ENCODE measurements around the gene PRKACA. TPM values are rescaled to one million over a fixed set of nuclear protein-coding genes. Genes with fewer than 3 reads are reported as not detected.

The PRKACA gene
- total RNA-seq, 1 donor from 2014 or later, result 27.0 TPM

DNA sequence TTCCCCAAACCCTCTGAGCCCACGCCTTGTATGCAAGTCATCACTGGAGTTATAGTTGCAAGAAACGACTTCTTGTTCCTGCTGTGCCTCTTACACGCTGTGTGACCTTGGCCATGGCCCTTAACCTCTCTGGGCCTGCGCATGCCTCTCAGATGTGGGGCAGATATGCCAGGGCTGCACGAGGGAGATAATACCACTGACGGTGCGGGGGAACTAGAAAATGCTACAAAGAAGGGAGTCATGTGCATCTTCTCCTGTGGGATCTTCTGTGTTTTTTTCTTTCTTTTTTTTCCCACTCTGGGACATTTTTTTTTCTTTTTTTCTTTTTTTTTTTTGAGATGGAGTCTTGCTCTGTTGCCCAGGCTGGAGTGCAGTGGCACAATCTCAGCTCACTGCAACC lies 22.7 kb downstream of the PRKACA start:
- no peak for DNase-seq (ENCODE audit: low read depth in 2 of 2)

DNA sequence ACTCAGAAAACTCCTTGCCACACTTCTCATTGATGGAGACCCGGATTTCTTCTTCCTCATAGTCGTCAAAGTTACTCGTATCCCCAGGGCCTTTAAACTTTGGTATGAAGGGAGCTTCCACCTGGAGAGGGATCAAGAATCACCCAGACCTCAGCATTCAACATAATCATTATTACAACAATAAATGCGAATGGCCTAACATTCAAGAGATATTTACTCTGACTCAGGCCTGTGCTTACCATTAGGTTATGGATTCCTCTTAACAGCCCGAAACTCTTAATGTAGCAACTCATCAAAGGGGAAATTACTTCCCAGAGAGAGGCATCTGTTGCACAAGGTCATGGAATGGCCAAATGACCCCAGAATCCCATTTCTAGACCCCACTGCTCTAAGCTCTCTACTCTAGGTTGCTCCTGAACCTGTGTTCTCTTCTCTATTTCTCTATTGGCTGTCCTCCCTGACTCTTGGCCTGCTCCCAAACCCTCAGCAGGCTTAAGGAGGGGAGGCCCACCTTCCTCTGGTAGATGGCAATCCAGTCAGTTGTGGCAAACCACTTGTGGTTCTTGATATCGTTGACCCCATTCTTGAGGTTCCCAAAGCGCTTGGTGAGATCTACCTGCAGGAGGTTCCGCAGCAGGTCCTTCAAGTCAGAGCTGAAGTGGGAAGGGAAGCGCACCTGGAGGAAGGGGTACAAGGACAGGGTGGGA lies 24.3 kb downstream of the PRKACA start:
- no peak for DNase-seq (ENCODE audit: low read depth in 2 of 2)

DNA sequence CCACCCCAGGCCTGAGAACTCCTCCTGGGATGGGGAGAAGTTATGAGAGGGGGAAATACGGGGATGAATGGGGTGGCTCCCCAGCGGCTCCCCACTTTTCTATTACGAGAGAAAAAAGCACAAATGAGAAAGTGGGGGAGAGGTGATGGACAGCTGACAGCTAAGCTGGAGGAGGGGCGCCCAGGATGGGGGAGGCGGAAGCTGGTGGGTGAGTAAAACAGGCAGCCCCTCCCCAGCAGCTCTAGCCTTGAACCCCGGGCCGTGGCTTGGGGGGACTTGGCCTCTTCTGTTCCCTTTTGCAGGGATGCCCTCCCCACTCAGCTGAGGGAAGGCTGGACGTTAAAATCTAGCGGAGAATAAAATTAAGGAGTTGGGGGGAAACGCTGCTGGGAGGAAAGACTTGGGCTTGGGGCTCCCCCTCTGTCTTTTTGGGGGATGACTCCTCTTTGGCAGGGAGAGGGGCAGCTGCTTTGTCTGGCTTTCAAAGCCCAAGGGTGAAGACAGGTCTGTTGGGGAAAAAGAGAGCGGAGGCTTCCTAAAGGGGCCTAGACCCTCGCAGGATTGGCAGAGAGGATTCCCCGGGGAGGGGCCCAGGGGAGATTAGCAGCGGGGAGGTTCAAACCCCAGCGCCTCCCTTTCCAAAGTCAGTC lies 25.6 kb downstream of the PRKACA start:
- DNase-seq (ENCODE audit: low read depth in 2 of 2), result no peak

DNA sequence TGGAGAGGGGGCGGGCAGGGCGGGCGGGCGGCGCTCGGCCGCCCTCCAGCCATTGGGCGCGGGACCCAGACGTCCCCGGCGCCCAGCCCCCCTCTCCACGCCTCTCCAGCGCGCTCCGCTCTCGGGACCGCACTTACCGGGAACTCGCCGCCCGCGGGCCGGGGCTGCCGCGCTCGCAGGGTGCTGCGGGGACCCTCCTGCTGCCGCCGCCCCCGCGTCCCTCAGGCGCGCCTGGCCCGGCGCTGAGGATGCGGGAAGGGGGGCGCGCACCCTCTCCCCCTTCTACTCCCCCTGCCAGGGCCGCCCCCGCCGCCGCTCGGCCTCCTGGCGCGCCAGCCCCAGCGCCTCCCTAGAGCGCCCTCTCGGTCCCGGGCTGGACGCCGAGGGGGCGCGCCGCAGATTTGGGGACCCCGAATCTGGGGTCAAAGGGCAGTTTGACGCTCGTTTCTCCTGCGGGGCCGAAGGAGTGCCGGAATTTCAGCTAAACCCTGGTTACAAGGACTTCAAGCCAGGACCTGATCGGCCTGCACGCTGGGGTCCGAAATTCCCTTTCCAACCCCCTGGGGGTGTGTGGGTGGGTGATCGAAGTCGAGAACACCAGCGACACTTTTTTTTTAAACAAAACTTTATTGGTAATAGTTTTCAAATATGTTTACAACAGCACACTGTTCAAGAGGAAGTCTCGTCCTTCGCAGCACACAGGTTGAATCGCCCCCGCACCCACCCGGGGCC lies 26.3 kb downstream of the PRKACA start:
- peak; percentile 63 to 71 for DNase-seq (ENCODE audit: low read depth in 2 of 2)

DNA sequence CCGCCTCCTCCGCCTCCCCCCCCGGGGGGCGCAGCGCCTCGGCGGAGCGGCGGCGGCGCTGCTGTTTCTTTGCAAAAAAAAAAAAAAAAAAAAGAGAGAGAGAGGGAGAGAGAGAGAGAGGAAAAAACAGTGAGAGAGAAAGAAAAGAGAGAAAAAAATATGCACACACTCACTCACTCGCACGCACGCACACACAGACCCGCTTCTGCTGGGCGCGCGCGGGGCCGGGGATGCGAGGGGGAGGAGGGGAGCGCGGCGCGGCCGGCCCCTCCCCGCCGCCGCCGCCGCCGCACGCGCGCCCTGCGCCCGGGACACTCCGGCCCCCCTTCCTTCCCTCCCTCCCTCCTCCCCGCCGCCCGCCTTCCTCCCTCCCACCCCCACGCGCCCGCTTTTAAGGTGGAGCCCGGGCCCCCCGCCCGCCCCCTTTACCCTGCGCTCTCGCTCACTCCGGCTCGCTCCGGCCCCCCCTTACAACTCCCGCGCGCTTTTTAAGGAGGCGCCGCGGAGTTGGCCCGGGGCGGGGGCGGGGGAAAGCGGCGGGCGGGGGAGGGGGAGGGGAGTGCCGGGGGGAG lies 27.0 kb downstream of the PRKACA start, which contains the start of gene SAMD1:
Gene SAMD1 (minus strand): TSS at position 243 of the 572 bp plus-strand sequence.
- DNase-seq (ENCODE audit: low read depth in 2 of 2), result peak; percentile 86 to 92

GRCh38 chr19:14089662-14090508 lies 27.7 kb downstream of the PRKACA start:
- peak; percentile 76 to 77 for DNase-seq (ENCODE audit: low read depth in 2 of 2)

DNA sequence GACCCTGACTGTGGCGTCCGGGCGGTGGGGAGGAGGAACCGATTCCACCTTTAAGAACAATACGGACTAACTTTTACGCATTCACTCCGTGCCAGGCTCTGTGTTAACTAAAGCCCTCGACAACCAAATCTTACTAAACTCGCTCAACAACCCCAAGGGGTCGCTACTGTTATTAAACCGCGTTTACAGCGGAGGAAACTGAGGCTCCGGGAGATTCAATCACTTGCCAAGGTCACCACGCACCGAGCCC lies 28.2 kb downstream of the PRKACA start:
- peak; percentile 41 to 60 for DNase-seq (ENCODE audit: low read depth in 2 of 2)

- no peak for DNase-seq (ENCODE audit: low read depth in 2 of 2)
These were observed 28.7 kb downstream of the PRKACA start for GRCh38 chr19:14088634-14089411.

DNA sequence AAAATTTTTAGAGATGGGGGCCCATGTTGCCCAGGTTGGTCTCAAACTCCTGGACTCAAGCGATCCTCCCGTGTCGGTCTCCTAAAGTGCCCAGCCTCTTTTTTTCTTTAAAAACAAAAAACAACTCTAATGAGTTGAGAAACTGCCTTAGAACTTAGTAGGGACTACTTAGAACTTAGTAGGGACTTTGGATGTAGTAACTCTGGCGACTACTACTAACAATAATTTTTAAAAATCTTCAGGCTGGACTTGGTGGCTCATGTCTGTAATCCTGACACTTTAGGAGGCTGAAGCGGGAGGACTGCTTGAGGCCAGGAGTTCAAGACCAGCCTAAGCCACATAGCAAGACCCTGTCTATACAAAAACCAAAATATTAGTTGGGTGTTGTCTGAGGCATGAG lies 31.5 kb downstream of the PRKACA start:
- no peak for DNase-seq (ENCODE audit: low read depth in 2 of 2)

DNA sequence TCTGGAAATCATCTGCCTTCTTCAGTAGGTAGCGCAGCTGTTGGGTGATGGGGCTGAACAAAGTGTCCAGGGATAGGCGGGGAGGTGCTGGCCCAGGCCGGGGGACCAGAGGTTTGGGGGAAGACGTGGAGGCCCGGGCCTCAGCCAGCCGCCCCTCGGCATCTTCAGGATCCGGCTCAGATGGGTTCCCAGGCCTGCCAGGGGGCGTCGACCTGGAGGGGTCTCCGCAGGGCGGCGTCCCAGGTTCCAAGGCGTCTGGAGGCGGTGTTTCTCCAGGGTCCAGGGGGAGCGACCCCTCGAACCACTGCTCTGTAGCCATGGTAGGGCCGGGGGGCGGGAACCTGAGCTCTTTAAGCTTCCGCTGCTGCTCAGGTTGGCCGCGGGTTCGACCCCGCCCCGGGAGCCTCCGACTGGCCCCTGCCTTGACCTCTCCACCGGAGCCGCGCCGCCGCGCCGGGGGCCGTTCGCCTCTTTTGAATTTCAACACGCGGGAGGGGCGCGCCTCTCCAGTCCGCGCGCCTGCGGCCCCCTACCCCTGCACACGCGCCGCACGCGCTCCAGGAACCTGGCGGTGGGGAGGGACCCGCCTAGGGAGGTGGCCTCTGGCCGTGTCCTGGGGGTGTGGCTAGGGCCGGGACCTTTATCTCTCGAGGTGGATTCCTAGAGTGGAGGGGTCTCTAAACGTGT lies 32.1 kb downstream of the PRKACA start, which contains the start of gene C19orf67:
Gene C19orf67 (minus strand): TSS at position 475 of the 687 bp plus-strand sequence. CDS start 156 bp downstream, at position 319.
- no peak for DNase-seq (ENCODE audit: low read depth in 2 of 2)

GRCh38 chr19:14082675-14082960 lies 34.9 kb downstream of the PRKACA start:
- no peak for DNase-seq (ENCODE audit: low read depth in 2 of 2)

DNA sequence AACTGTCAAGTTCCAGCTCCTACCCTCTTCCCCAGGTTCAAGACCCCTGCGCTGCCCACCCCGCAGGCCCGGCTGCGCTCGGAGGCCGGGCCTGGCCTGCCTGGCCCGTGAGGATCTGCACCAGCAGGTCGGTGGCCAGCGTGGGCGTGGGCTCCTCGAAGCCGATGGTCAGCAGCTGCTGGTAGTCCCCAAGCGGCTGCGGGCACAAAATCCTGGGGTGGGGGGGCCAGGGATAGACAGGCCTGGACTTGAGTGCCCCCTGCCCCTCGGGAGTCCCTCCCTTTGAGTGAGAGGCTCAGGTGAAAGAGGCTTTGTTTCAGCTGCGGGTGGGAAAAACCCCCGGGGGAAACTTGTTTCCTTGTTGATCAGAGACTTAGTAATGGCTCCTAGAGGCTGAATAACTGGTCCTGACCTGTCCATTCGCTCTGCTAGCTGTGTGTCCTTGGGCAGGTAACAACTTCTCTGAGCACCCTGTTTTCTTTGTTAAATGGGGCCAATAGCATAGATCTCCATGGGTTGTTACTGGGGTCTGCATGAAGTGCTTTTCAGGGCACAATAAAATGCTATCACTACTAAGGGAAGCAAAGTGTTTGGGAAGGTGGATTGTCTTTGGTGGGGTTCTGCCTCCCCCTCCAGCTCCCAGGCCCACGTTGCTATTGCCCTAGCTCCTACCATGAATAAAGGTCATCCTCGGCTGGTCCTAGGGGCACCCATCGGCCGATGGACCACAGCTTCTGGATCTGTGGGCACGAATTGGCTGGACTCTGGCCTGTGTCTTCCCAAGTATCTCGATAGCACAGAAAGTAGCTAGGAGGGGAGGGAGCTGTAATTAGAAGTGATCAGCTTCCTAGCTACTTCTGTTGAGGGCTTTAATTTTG lies 35.5 kb downstream of the PRKACA start:
- peak in 1 of 2 donors; percentile 39 for DNase-seq (ENCODE audit: low read depth in 2 of 2)

DNA sequence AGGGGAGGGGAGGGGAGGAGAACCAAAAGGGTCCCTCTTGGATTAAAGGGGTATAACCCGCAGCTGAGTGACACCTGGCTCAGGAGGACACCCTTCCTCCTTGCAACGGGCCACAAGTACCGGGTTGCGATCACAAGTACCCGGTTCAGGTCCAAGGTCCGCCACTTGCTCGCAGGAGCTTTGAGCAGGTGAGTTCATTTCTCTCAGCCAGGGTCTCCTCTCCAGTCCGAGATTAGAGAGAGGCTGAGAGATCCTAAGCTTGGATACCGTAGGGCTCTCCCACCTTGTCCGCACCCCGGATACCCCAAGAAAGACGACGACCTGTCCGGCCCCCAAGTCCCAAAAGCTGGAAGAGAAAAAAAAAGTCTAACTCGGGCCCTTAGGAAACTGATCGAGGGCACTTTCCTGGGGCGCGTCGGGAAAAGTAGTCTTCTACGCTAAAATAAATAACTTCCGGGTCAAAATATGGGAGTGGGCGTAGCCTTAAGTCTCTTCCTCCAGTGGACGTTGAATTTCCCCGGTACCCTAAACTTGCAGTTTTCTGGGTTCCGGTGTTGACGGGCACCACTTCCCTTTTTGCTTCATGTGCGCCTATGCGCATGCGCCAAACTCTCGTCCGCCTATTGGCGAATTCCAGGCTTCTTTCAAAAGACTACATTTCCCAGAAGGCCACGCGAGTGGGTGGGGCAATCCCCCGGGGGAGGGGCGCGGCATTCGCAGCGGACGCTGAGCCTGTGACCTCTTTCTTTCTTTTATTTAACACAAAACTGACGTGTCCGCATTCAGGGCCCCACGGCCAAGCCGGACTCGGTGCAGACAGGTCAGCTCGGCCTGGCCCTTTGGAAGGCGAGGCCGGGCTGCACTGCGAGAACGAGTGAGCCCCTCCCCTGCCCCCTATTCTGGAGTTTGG lies 36.4 kb downstream of the PRKACA start:
- DNase-seq (ENCODE audit: low read depth in 2 of 2), result peak; percentile 99

DNA sequence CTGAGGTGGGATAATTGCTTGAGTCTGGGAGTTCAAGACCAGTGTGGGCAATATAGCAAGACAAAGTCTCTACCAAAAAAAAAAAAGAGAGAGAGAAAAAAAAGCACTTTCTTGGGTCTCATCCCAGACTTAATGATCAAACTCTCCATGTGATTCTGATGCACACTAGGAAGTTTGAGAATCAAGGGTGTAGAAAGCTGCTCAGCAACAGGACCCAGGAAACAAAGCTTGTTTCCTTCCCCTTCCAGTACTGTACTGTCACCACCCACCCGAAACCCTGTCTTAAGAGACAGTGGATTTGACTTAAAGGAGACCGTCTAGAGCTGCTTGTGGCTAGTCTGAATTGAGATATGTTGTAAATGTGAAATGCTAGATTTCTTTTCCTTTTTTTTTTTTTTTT lies 39.2 kb downstream of the PRKACA start:
- DNase-seq (ENCODE audit: low read depth in 2 of 2), result no peak

DNA sequence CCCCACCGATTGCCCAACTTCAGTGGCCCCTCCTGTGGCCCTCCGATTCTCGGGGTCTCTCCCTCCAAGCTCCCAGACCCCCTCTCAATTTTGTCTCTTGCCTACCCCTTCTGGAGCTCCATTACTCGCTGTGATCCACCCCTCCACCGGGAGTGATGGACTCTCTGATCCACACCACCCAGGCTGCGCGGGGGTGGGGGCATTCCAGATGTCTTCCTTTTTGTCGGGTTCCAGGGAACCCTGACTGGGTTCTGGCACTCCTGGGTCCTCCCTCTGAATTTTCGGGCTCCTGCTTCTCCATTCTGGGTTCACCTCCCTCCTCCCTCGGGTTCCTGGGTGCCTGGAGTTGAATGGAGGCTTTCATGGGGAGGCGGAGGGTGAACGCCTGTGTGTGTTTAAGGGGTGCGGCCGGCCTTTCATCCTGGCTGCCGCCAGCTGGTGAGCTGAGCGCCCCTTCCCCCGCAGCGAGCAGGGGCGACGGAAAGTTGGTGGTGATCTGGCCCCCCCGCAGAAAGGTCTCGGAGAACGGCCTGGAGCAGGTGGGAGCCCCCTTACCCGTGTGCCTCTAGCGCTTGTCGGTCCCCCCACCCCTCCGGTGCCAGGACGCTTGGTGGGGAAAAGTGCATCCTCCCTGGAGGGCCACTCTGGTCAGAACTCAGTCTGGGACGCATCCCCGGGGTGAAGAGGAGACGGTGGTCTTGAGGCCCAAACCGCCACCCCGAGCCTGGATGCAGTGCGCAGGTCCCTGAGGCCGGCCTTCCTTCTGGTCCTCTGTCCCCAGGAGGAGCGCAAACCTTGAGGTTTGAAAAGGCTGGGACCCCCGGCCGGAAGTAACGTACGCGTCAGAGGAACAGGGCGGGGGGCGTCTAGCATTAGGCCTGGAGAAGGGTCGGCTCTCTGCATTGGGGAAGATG lies 43.4 kb downstream of the PRKACA start:
- DNase-seq (ENCODE audit: low read depth in 2 of 2), result peak in 1 of 2 donors; percentile 17

- DNase-seq (ENCODE audit: low read depth in 2 of 2), result peak; percentile 83
These were observed 44.2 kb downstream of the PRKACA start for GRCh38 chr19:14073261-14073924.

Data from lung microvascular endothelial cell (primary cell).